Inflammatory macrophage (primary cell): ENCODE measurements around the gene PCDH20.
"Not testable (repeated sequence)": the region's sequence is repeated elsewhere in the genome, so short reads cannot be mapped to it uniquely, and the experiment has no call there.

Experiments
- DNase-seq, 2 donors: peaks; one replicate each; pipeline ENCODE4 v3.0.0-alpha.2; 2020 to 2022
- total RNA-seq, 18 experiments: gene quantifications; one replicate each; lab custom pipeline; 2026; ENCODE audit warnings: mixed read lengths in 6 of 18, inconsistent platforms in 2 of 18; lab: John Stamatoyannopoulos, UW

Gene PCDH20, protein sequence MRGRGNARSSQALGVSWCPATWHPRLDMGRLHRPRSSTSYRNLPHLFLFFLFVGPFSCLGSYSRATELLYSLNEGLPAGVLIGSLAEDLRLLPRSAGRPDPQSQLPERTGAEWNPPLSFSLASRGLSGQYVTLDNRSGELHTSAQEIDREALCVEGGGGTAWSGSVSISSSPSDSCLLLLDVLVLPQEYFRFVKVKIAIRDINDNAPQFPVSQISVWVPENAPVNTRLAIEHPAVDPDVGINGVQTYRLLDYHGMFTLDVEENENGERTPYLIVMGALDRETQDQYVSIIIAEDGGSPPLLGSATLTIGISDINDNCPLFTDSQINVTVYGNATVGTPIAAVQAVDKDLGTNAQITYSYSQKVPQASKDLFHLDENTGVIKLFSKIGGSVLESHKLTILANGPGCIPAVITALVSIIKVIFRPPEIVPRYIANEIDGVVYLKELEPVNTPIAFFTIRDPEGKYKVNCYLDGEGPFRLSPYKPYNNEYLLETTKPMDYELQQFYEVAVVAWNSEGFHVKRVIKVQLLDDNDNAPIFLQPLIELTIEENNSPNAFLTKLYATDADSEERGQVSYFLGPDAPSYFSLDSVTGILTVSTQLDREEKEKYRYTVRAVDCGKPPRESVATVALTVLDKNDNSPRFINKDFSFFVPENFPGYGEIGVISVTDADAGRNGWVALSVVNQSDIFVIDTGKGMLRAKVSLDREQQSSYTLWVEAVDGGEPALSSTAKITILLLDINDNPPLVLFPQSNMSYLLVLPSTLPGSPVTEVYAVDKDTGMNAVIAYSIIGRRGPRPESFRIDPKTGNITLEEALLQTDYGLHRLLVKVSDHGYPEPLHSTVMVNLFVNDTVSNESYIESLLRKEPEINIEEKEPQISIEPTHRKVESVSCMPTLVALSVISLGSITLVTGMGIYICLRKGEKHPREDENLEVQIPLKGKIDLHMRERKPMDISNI
- total RNA-seq: 0 reads per million in 18 experiments

GRCh38 chr13:61415749-61416148 lies at the start of gene PCDH20:
Gene PCDH20, minus strand, starts transcription at chr13:61415849. Its CDS starts 691 bp downstream, at chr13:61415158.
- no peak for DNase-seq

GRCh38 chr13:61463024-61463423 lies 47.4 kb upstream of the PCDH20 start:
- no peak for DNase-seq

- DNase-seq: no peak
These were observed 37.5 kb upstream of the PCDH20 start for GRCh38 chr13:61453121-61453520.

GRCh38 chr13:61432029-61432428 lies 16.4 kb upstream of the PCDH20 start:
- no peak for DNase-seq

- no peak for DNase-seq
These were observed 8.3 kb upstream of the PCDH20 start for GRCh38 chr13:61423915-61424314.

DNA sequence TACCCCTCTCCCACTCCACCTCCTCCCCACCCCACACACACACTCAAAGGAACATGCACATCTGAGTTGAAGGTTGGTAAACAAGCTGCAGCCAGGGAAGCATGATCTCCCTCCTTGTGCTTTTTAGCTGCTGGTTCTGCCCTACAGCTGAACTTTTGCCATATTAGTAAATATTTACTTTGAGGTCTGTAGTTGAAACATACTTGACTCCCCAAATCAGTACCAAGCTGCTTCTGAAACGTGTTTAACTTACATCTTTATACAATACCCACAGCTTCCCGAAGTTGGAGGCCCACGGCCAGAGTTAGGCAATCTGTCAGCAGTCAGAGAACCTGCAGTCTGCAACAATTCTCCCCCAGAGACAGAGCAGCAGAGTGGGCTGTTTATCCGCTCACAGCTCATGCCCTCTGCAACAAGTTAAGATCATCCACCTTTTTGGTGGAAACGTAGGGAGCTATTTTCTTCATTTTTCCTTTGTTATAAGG lies 1.5 kb upstream of the PCDH20 start:
- DNase-seq: no peak

- DNase-seq: no peak
These were observed 459 bp downstream of the PCDH20 start for GRCh38 chr13:61415058-61415721.

DNA sequence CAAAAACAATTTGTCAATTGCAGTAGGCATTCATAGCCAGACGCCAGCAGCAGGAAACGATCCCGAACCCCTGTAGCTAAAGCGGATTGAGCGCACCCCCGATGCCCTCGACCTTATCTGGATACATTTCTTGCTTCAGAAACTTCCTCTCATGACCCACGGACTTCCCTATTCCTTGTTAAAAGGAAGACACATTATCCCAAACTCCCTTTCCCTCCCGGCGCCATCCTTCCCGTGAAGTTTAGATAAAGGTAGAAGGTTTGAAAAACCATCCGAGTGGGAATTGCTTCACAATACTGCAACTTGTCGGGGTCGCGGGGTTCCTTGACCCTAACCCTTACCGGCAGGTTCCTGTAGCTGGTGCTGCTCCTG lies 977 bp downstream of the PCDH20 start:
- no peak for DNase-seq

DNA sequence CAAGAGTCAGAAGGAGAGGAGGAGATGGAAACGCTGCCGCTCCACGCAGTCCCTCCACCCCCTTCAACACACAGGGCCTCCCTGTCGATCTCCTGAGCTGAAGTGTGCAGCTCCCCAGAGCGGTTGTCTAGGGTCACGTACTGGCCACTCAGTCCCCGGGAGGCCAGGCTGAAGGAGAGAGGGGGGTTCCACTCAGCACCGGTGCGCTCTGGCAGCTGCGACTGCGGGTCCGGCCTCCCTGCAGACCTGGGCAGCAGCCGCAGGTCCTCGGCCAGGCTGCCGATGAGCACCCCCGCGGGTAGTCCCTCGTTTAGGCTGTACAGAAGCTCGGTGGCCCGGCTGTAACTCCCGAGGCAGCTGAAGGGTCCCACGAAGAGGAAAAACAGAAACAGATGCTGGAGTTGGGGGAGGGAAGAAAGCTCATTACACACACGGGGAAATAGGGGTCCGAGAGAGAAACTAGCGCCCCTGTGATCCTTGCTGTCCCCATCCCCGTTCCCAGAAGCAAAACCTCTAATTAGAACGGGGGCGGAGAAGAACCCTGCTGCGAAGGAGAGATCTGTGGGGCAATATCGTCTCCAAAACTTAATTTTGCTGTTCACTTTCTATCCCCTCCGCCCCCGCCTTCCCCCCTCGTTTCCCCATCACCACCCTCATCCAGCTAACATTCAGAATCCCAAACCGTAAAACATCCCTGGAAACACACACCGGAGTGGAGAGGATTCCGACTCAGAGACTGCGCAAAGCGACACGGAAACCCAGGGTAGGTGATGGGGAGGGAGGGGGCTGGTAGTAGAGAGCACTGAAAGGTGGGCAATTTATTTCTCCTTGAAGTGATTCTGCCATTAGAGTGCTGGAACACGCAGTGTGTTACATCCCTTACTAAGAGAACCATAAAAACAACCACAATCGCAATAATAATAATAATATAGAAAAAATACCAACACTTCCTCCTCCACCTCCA lies 1.8 kb downstream of the PCDH20 start:
- no peak for DNase-seq

DNA sequence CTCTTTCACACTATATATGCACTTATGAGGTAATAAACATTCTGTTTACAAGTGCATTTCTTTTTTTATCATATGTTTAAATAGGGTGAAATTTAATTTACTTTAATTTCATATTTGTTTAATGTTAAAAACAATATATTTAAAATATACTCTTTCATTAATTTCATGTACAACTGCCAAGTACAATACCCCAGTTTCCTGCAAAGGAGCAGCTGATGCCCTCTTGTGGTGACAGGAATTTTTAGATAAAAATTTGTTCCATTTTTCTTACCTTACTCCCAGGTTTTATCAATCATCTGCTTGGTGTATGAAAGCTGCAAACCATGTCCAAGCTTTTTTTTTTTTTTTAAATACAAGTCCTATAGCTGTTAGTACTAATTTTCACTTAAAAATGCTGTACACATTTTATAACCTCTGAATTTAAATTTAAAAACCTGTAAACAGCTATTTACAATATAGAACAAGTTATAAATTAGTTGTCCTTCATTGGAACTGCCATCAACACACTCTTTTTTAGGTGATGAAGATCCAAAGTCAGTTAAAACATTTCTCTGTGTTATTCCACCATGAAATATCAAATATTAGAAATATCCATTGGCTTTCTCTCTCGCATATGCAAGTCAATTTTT lies 4.9 kb downstream of the PCDH20 start:
- no peak for DNase-seq

DNA sequence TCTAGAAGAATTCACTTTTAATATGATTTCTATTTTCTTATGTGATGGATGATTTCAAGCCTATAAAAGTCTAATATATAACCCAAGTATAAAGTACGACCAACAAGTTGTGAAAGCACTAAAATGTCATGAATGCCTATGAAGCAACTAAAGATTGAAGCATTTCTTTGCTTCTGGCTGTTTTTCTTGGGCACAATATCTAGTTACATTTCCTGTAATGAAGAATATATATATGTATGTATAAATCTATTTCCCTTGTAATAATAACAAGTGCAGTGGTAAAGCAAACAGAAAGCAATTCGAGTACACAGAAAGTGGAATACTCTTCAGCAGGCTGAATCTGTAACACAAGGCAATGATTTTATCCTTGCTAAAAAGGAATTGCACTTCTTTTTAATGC lies 5.4 kb downstream of the PCDH20 start:
- DNase-seq: no peak

DNA sequence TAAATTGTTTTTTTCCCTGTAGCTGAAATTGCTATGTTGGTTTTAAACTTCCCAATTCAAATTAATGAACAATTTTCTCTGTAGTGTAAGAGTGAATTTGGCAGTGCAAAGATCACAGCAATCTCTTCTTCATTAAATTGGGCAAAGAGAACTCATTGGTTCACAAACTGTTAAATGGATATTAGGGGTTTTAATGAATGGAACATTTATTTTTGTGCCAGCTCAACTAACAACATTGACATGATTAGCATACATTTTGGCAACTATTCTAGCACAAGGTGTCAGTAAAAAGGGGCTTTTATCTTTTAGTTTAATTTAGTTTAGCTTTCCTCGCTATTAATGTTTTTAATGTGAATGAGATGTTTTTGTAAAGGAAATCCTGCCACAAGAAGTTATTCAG lies 7.1 kb downstream of the PCDH20 start:
- no peak for DNase-seq

GRCh38 chr13:61406275-61406674 lies 9.4 kb downstream of the PCDH20 start:
- no peak for DNase-seq

DNA sequence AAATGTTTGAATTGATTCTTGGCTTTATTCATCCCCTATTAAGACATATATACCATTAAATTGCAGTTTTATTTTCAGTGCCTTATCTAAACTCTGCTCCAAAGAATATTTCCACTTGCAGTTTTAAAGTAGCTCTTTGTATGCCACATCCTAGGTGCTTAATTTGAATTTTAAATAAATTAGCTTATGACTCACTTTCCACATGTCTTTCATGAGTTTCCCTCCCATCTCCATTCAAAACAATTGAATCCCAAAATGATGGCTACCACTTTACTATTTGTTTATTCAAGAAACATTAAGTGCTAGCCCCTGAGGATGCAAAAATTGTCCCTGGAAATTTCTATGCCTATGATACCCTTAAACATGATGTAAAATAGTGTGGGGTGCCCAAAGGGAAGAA lies 19.5 kb downstream of the PCDH20 start:
- no peak for DNase-seq

GRCh38 chr13:61391426-61391825 lies 24.2 kb downstream of the PCDH20 start:
- no peak for DNase-seq

GRCh38 chr13:61387694-61388093 lies 28.0 kb downstream of the PCDH20 start:
- no peak for DNase-seq

DNA sequence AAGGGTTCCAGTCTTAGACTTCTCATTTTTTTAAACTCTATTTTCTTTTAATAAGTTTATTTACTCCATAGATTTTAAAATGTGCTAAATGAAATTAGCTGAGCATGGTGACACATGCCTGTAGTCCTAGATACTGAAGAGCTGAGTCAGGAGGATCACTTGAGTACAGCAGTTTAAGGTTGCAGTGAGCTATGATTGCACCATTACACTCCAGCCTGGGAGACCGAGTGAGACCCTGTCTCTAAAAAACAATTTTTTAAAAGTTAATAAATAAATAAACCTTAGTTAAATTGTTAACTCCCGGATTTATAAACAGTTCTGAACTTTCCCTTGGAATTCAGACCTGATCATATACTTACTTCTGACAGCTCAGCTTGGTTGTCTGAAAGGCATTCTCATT lies 32.5 kb downstream of the PCDH20 start:
- DNase-seq: no peak

- no peak for DNase-seq
These were observed 45.1 kb downstream of the PCDH20 start for GRCh38 chr13:61370520-61370919.

GRCh38 chr13:61364690-61365089 lies 51.0 kb downstream of the PCDH20 start:
- not testable (repeated sequence) for DNase-seq

GRCh38 chr13:61362522-61362921 lies 53.1 kb downstream of the PCDH20 start:
- no peak for DNase-seq
